GM19239 (cell line): ENCODE data around the gene SNUPN.
A peak's percentile ranks its signal among the peaks of the same experiment; 100 is the strongest.

Source experiments
- DNase-seq: peaks from one replicate; pipeline ENCODE4 v3.0.0; 2011; ENCODE audit warnings: low spot score; ENCODE audit not compliant: insufficient read length
- FAIRE-seq: peaks from 2 replicates; lab custom pipeline; 2011; peaks lifted over from hg19 to GRCh38; lab: Jason Lieb, UNC

The SNUPN gene

DNA sequence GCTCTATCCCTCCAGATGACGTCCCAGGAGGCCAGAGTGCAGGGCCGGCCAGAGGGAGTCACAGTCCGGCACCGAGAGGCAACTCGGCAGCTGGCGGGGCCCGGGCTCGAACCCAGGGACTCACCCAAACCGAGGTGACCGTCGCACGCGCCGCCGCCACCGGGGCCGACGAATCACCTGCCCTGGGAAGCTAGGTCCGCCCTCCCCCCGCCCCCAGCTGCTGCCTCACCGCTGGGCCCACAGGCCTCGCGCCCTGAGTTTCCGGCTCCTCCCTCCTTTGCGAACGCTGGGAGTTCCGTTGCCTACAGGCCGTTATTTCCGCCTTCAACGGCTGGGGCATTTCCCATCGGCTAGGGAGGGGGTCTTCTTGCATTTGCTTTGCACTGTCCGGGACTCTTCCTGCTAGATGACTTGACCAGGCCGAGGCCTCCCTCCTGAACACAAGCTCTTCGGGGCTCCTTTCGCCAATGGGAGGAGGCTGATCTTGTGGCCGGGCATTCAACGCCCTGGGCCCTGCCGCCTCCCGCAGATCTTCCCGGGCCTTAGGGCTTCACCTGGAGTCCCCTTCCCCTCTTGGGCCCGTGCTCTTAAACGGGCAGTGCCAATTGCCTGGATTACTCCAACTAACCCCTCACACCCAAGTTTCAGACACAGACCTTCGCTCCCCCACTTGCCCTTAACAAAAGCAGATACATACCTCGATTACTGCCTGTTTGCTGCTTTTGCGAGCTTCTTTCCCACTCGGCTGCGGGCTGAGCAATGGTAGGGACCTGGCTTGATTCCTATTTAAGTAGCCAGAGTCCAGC lies at the start of gene SNUPN:
TSS of gene SNUPN (minus strand) at position 184 of the 806 bp plus-strand sequence. CDS start 4,674 bp downstream, outside the sequence.
- peak; percentile 90 for FAIRE-seq
- DNase-seq, result peak; percentile 96

DNA sequence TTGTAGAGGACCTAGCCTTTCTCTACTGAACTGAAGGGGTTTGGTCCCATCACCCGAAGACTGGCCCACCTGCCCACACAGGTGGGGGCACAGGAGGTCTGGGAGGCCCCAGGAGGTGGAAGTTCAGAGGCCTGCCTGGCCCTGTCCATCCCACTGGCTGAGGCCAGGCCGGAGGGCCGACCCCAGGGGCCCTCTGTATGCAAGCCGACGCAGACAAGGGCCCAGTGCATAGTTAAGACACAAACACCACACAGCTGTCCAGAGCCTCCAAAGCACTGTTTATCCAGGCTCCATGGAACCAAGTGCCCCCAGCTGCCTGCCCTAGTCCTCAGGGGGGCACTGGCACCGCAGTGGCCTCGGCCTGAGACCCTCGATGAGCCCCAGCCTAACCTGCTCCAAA lies 48.8 kb upstream of the SNUPN start:
- no peak for DNase-seq
- no peak for FAIRE-seq

DNA sequence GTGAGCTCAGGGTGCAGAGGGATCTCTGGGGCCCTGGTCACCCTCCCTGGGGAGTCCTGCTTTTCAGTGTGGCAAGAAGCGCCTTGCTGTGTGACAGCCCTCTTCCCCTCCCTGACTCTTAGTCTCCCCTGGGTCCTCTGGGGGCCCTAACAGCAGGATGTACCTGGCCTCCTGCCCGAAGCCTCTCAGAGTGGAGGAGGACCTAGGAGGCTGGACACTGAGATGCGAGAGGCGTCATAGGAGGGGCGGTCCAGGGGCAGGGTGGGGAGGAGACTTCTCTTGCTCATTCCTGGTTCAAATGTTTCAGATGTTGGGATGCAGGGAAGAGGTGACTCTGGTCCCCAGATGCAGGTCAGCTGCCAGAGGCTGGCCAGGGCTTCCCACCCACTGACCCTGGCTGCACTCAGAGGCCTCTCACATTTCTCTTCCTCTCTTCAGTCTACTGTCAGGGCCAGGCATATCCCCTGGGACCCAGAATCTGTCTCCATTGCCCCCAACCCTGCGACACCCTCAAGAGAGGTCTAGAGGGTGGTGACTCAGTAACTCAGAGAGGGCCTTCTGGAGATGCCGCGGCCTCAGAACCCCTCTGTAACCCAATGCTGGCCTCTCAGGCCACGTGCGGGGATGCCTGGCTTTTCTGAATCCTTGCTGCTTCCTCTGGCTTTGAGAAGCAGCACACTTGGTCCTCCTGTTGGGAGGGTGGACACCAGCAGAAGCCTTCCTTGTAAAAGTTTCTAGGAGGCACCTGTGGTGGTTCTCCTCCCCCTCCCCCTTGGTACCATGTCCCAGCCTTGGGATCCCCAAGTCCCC lies 48.1 kb upstream of the SNUPN start:
- FAIRE-seq (no peak), DNase-seq (no peak)

DNA sequence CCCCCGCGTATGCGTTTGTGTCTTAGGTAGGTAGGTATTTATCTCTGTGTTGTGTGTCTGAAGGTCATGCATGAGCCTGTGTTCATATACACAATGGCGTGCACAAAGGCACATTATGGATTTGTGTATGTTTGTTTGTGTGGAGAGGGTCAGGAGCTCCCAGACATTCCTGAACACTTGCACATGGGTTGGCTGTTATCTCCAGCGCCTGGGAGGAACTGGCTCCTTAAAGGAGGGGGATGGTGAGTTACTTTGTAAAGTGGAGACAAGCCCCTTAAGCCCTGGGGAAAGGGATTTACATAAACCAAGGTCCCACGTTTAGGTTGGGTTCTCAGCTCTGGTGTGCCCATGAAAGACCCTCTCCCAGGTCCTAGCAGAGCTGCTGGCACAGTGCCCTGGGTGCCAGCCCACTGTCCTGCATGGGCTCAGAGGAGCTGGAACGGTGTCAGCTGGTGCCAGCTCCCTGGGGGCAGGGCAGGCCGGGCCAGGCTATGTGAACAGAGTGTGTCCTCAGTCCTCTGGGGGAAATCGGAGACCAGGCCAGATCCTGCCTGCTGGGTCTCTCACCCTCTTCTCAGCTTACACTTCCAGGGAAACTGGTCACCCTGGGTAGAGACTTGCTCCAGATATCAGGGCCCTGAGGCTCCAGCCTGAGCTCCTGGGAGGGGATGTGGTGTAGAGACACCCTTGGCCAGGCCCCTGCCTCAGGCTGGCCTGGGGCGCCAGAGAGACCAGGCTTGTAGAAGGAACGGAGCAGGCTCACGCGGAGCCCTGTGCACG lies 47.3 kb upstream of the SNUPN start:
- no peak for DNase-seq
- FAIRE-seq, result no peak

DNA sequence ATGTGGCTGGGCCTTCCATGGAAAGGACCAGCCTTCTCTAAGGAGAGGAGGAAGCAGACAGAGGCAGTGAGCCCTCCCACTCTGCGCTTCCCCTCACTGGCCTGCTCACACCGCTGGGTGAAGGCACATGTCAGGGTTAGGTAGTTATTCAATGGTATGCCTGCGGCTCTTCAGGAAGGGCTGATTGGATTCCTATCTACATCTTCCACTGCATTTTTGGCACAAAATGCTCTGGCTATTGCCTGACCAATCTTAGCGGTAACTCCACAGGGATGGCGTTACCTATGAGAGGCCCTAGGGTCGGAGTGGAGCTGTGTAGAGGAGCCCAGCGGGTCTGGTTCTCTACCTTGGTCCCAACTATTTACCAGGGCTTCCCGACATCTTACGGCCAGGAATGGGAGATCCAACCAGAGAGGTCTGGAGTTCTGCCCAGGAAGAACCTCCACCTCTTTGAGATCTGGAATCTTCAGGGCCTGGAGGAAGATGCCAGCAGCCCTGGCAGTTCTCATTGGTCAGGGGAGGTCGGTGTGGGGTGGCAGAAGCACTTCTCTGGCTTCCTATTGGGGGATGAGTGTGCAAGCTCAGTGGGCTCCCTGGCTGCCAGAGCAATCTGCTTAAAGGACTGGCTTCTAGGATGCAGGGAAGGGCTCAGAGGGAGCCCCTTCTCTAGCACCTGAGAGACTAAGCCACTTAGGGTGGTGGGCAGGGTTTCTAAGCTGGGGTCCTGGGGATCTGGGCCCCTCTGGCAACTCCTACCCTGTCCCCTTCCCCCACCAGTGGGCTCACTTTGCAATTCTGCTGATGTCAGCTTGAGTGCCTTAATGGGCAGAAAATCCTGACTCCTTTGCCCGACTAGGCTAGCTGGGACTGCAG lies 46.4 kb upstream of the SNUPN start:
- FAIRE-seq (no peak), DNase-seq (no peak)

DNA sequence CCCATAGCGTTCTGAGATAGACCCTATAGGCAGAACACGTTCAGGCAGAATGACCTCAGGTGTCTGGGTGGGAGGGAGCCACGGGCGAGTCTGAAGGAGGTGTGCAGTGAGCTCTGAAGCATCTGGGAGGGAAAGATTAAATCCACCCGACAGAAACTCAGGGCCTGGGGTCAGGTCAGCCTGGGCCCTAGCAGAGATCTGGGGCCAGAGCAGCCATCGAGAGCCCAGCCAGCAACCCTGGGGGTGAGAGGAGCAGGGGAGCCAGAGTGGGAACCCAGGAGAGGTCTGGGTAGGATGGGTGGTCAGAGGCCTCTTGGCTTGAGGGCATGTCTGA lies 44.3 kb upstream of the SNUPN start:
- FAIRE-seq (no peak), DNase-seq (no peak)

DNA sequence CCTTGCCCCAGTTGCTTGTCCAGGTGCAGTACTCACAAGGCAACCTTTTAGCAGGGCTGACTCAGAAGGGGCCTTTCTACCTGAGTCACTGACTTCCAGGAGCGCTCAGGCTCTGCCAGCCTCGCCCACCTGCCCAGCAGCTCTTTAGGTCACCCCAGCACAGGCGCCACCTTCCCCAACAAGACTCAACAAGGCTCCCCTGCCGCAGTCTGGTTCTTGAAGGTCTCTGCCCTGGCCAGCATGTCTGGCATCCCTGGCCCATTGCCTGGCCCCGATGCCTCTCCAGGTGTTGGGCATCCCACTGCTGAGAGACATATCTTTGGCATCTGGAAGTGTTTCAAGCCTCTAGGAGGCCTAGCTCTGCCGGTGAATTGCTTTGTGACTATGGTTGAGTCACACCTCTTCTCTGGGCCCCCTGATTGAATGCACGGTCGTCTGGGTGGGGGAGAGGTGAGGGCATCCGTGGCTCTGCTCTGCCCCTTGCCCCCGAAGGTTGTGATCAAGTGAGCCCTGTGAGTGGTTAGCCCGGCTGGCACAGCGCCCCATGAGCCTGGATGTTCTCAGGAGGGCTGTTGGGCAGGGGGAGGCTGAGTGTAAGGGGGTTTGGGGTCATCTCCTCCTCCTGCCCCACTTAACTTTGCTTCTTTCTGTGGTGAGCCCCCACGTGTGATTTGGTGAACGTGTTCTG lies 43.8 kb upstream of the SNUPN start:
- DNase-seq (no peak), FAIRE-seq (no peak)

DNA sequence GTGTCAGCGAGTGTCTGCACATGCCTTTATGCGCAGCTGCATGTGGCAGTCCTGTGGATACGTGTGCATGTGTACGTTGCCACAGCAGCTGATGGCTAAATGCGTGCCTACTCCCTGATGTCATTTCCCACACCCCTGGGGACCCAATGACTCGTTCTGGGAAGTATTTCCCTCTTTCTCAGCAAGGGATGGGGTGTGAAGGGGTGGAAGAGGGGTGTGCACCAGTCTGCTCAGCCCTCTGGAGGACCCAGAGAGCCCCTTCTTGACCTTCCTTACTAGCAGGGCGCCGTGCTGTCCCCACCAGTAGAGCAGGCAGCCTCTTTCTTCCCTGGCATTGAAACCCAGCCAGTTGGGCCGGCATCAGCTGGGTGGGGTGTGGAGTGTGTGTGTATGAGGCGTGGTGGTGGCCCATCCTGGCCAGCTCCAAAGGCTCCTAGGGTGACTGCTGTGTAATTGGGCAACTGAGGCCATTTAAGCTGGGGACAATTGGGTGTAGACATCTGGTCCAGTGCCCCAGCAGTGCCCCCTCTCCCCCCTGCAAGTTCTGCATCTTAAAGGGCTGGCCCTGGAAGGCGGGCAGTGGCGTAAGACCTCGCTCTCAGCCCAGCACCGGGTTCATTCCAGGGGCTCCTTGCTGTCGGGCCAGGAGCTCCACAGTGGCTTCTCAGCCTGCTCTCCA lies 41.4 kb upstream of the SNUPN start:
- no peak for DNase-seq
- FAIRE-seq, result no peak

DNA sequence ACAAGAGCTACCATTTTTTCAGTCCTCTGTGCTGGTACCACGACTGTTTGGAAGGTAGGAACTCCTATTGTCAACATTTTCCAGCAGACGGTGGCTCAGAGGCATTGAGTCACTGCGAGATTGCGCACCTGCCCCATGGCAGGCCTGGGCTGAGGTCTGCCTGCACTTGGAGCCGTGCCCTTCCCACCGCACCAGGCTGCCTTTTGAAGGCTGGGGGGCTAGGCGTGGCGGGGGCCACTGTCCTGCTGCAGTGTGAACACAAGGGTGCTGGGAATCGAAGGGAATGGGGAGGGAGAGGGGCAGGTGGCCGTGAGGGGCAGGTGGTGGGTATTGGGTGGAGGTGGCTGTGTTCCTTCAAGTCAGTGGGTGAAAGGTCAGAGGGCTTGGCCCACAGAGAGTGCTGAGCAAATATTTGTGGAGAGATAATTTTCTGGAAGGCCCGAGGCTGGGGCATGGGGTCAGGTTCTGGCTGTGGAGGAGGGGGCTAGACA lies 38.5 kb upstream of the SNUPN start:
- no peak for FAIRE-seq
- no peak for DNase-seq

DNA sequence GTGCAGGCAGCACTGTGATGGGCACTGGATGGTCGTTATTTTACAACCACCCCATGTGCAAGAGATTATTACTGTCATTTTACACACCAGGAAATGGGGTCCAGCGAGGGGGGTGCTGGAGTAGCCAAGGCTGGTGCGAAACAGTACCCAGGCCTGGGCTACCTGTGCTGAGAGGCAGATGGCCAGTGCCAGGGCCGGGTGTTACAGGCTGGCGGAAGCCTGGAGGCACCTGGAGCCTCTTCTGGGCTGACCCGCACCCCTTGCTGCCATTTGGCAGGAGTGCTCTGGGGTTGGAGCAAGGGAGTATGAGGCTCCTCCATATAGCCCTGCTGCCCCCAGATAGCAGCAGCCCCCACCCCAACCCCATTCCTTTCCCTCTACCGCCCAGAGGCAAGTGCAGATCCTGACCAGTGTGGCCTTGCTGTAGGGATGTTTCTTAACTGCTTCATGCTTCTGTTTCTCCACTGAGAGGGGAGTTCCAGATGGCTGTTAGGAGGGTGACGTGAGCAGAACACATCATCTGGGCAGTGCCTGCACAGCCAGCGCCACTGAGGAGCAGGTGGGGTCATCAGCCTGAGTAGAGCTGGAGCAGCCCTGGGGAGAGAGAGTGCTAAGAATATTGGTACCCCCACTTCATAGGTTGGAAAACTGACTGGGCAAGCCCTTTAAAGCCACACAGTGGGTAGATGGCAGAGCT lies 37.4 kb upstream of the SNUPN start:
- no peak for DNase-seq
- FAIRE-seq, result no peak

DNA sequence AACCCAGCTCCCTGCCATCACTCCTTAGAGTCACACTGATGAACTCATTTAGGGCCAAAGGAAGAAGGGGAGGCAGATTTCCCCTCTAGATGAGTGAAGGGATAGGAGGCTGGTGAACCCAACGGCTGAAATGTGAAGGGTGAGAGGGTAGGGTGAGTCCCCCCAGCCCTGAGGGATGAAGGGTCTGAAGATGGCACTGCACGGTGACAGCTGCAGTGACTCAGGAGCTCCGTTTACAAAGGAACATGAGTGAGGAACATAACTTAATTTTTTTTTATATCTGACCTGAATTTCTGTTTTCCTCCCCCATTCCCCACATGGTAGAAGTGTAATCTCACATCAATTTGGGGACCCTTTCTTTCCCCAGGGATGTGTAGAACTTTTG lies 36.2 kb upstream of the SNUPN start:
- DNase-seq, result no peak
- FAIRE-seq, result no peak

DNA sequence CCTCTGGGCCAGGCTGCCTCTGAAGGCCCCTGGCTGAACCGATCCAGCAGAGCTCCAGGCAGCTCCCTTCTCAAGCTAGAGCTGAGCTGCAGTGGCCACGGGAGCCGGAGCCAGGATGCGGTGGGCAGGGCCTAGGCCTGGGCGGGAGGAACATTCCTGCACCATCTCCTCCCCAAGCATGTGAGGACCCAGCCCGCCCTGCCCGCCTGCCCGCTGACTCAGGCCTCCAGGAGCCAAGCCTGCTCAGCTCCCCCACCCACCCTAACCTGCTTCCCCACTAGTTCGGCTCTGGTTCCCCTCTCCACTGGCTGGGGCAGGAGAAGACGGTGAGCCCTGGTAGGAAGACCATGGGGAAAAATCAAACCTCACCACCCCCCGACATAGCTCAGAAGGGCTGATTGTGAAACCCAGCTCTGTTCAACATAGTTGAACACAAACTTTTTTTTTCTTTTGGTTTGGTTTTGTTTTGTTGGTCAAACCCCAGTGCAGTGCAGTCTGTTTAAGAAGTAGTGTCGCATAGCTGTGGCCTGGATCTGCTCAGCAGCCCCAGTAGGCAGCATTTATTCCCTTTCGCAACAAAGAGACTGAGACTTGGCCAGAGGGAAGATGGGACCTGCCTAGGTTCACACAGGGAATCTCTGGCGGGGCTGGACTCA lies 35.7 kb upstream of the SNUPN start:
- FAIRE-seq (no peak), DNase-seq (no peak)

DNA sequence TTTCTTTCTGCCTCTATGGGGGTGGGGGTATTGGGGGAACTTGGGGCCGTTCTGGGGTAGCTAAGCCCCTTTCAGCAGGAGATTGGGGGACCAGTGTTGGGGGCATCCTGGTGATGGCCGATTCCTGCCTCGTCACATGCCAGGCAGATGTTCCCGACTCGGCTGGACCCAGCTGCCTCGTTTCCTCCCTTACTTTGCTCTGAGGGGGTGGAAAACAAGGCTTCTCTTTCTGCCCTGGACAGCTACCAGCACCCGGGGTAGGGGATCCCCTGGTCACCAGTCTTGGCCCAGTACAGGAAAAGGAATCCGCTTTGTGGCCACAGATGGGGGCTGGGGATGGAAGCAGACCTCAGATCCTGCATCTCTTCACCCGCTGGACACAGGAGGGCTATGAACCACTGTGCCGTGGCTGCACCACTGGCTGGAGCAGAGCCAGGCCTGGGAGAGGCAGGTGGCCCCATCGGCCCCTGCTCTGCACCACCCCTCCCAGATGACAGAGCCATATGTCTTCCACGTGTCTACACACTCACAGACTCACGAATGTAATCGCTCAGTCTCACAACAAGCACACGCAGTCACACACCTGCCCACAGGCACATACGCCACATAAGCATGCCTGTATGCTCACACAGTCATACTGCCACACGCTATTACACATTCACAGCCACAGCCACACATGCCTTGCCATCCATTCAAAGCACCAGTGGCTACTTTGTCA lies 34.6 kb upstream of the SNUPN start:
- no peak for DNase-seq
- no peak for FAIRE-seq

DNA sequence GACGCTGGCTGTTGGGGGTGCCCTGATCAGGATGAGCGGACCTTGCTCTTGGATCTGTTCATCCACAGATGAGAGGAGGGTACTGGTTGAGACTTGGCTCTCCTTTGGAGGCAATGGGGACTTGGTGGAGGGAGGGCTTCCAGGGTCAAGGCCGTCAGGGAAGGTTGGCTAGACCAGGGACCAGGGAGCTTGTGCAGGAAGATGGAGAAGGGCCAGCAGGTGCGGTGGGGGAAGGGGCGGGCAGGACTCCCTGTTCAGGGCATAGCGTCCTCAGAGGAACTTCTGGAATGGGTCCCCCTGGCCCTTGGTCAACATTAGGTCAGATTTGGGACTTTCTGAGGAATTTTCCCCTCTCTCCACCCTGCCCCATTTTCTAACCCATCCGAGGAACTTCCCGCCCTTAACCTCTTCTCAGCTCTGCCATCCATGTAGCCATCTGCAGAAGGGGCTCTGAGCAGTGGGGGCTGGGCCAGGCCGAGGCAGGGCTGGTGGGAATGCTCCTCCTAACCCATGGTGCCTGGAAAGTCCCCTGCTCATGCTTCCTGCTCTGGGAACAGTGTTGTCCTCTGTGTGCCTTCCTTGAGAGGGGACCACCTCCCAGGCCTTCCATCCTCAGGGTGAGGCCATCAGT lies 33.7 kb upstream of the SNUPN start:
- no peak for FAIRE-seq
- DNase-seq, result no peak

DNA sequence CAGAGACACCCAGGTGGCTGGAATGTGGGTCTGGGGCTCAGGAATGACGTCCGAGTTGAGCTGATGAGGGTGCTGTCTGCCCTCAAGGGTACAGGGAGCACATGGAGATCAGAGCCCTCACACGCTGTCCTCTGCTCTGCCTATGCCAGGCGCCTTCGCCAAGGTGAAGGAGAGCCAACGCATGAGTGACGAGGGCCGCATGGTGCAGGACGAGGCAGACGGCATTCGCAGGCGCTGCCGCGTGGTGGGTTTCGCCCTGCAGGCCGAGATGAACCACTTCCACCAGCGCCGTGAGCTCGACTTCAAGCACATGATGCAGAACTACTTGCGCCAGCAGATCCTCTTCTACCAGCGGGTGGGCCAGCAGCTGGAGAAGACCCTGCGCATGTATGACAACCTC lies 31.3 kb upstream of the SNUPN start:
- FAIRE-seq (no peak), DNase-seq (no peak)

DNA sequence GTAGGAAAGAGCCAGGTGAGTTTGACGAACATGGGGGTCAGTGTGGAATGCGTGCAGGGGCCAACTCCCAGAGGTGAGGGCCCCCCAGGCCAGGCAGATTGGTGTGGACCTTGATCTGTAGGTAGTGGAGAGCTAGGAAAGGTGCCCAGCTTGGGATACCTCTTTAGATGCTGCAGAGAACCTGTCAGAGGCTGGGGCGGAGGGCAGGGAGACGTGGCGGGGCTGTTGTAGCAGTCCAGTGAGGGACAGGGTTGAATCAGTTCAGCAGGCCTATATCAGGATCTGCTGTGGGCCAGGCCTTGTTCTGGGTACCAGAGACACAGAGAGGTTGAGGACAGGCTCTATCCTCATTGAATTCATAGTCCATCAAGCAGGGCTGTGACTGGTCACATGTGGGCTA lies 30.8 kb upstream of the SNUPN start:
- no peak for FAIRE-seq

DNA sequence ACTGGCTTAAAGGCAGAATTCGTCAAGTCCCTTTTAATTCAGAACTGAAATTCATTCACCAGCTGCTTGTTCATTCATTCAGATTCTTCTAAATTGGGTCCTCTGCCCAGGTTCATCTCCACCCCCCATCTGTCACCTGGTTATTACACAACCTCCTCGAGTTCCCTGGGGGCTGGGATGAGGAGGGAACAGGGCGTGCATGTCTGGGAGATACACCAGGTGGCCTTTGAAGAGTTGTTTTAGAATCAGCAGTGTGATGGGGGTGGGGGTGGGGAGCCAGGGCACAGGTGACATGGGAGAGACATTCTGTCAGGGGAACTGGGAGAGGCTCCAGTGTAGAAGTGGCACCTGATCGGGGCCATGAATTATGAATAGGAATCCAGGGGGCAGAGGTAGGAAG lies 30.4 kb upstream of the SNUPN start:
- FAIRE-seq (no peak), DNase-seq (no peak)

More for the DNA sequence above, 30.8 kb upstream of the SNUPN start:
- no peak for DNase-seq
